CD14-positive monocyte (primary cell): ENCODE data around the gene HOXD4. TPM values are rescaled to one million over a fixed set of nuclear protein-coding genes. Genes with fewer than 3 reads are reported as not detected.

ENCODE experiments used
- DNase-seq, 3 donors: peaks; one replicate each; pipeline ENCODE4 v3.0.0-alpha.2; 2011 to 2022
- H2AFZ ChIP-seq: 2 replicates; pipeline ENCODE4 v1.6.0; 2012; ENCODE audit warnings: mild to moderate bottlenecking, low read depth, low read length, inconsistent platforms; ENCODE audit not compliant: insufficient read depth, poor library complexity, severe bottlenecking
- H3K27ac ChIP-seq, 2 donors: 1 replicate in 1 of 2; 2 replicates in 1 of 2; pipeline ENCODE4 v1.5.1; 2012 to 2013; ENCODE audit warnings: low read length in 2 of 2, control low read depth in 1 of 2, inconsistent platforms in 1 of 2, low read depth in 1 of 2, mild to moderate bottlenecking in 1 of 2
- H3K27me3 ChIP-seq, 2 donors: one replicate each; pipeline versions ENCODE4 v1.6.0 to v1.6.1; 2011 to 2013; ENCODE audit warnings: low read length in 2 of 2; ENCODE audit not compliant: control insufficient read depth in 2 of 2, insufficient read depth in 2 of 2
- H3K36me3 ChIP-seq, 2 donors: replicated peaks in 1 of 2; 1 replicate in 1 of 2; 2 replicates in 1 of 2; pipeline versions ENCODE4 v1.5.1 to v1.6.1; 2012 to 2013; ENCODE audit warnings: low read length in 2 of 2, control low read depth in 1 of 2, inconsistent platforms in 1 of 2, mild to moderate bottlenecking in 1 of 2; ENCODE audit not compliant: insufficient read depth in 2 of 2, control insufficient read depth in 1 of 2
- H3K4me1 ChIP-seq, 2 donors: 1 replicate in 1 of 2; 2 replicates in 1 of 2; pipeline versions ENCODE4 v1.5.1 to v1.6.1; 2012 to 2013; ENCODE audit warnings: low read length in 2 of 2, control low read depth in 1 of 2, inconsistent platforms in 1 of 2, mild to moderate bottlenecking in 1 of 2, moderate library complexity in 1 of 2; ENCODE audit not compliant: insufficient read depth in 2 of 2, control insufficient read depth in 1 of 2
- H3K4me2 ChIP-seq: replicated peaks from 2 replicates; pipeline ENCODE3; 2012; ENCODE audit warnings: low read length, moderate library complexity, mild to moderate bottlenecking; ENCODE audit not compliant: poor library complexity, severe bottlenecking; ENCODE audit errors: extremely low read depth
- H3K4me3 ChIP-seq, 3 experiments: fragments of 200-600 bp in 1 of 3; sonication (generic) in 1 of 3; replicated peaks in 1 of 3; 1 replicate in 2 of 3; 2 replicates in 1 of 3; pipeline ENCODE4 v1.5.1; 2011 to 2013; ENCODE audit warnings: low read length in 3 of 3, mild to moderate bottlenecking in 3 of 3, control low read depth in 2 of 3, low read depth in 2 of 3, inconsistent platforms in 1 of 3, moderate library complexity in 1 of 3
- H3K79me2 ChIP-seq: 2 replicates; pipeline ENCODE4 v1.6.0; 2012; ENCODE audit warnings: mild to moderate bottlenecking, control low read depth, inconsistent platforms, low read length, moderate library complexity; ENCODE audit not compliant: insufficient read depth
- H3K9ac ChIP-seq: 2 replicates; pipeline ENCODE4 v1.6.0; 2017; ENCODE audit warnings: low read length, mild to moderate bottlenecking; ENCODE audit not compliant: insufficient read depth, poor library complexity, severe bottlenecking
- H3K9me3 ChIP-seq, 2 donors: replicated peaks in 1 of 2; 1 replicate in 1 of 2; 2 replicates in 1 of 2; pipeline versions ENCODE4 v1.5.1 to v1.6.1; 2012 to 2013; ENCODE audit warnings: low read length in 2 of 2, control low read depth in 1 of 2; ENCODE audit not compliant: control insufficient read depth in 1 of 2, insufficient read depth in 1 of 2
- H4K20me1 ChIP-seq: 2 replicates; pipeline ENCODE4 v1.6.0; 2012; ENCODE audit warnings: mild to moderate bottlenecking, low read length, control low read depth, moderate library complexity; ENCODE audit not compliant: insufficient read depth
- H3K27ac Mint-ChIP-seq, 7 donors: one replicate each; pipeline ENCODE4 v1.8.0; 2020; ENCODE audit warnings: mild to moderate bottlenecking in 7 of 7, mixed read lengths in 7 of 7, moderate library complexity in 6 of 7, inconsistent platforms in 2 of 7
- H3K27me3 Mint-ChIP-seq, 3 donors: one replicate each; pipeline ENCODE4 v1.8.0; 2021 to 2022; ENCODE audit warnings: low read depth in 3 of 3, mild to moderate bottlenecking in 3 of 3, mixed read lengths in 3 of 3, moderate library complexity in 3 of 3, inconsistent platforms in 1 of 3
- H3K36me3 Mint-ChIP-seq, 2 donors: one replicate each; pipeline ENCODE4 v1.8.0; 2020; ENCODE audit warnings: mixed read lengths in 2 of 2, inconsistent platforms in 1 of 2, mild to moderate bottlenecking in 1 of 2
- H3K4me1 Mint-ChIP-seq: one replicate; pipeline ENCODE4 v1.8.0; 2020; ENCODE audit warnings: mild to moderate bottlenecking, mixed read lengths
- H3K4me3 Mint-ChIP-seq, 2 donors: one replicate each; pipeline ENCODE4 v1.8.0; 2020; ENCODE audit warnings: mild to moderate bottlenecking in 2 of 2, mixed read lengths in 2 of 2, moderate library complexity in 1 of 2
- H3K9me3 Mint-ChIP-seq, 7 donors: one replicate each; pipeline ENCODE4 v1.8.0; 2020 to 2022; ENCODE audit warnings: mixed read lengths in 7 of 7, mild to moderate bottlenecking in 6 of 7, moderate library complexity in 6 of 7, inconsistent platforms in 2 of 7
- WGBS: methylation state at CpG from one replicate; pipeline ENCODE4 v1.1.5; 2013; ENCODE audit warnings: missing lambda C conversion rate; ENCODE audit not compliant: insufficient coverage; 5-methylcytosine and 5-hydroxymethylcytosine counted together
- intact Hi-C, 2 donors: fragments of 100-400 bp; cut with micrococcal nuclease; formaldehyde crosslinking; loops; one replicate each; pipeline versions ENCODE4 v1.15.0 to v1.15.1; 2023
- polyA plus RNA-seq, 3 donors: library from polyadenylated mRNA; depleted of rRNA in 1 of 3; unstranded in 2 of 3; stranded (reverse) in 1 of 3; fragments of 300-500 nt in 2 of 3; fragments of >200 nt in 1 of 3; fragmentation: Illumina TruSeq in 2 of 3; gene quantifications; 1 replicate in 2 of 3; 2 replicates in 1 of 3; pipeline ENCODE4 v1.2.3, GENCODE V29; 2012 to 2021
- TF ChIP-seq, protein P1 (sequence below): fragments of 200-600 bp; IDR thresholded peaks from one replicate; pipeline ENCODE4 v1.8.0; 2022; ENCODE audit warnings: antibody characterized with exemption, mild to moderate bottlenecking

The HOXD4 gene
- polyA plus RNA-seq, 3 donors = not detected

DNA sequence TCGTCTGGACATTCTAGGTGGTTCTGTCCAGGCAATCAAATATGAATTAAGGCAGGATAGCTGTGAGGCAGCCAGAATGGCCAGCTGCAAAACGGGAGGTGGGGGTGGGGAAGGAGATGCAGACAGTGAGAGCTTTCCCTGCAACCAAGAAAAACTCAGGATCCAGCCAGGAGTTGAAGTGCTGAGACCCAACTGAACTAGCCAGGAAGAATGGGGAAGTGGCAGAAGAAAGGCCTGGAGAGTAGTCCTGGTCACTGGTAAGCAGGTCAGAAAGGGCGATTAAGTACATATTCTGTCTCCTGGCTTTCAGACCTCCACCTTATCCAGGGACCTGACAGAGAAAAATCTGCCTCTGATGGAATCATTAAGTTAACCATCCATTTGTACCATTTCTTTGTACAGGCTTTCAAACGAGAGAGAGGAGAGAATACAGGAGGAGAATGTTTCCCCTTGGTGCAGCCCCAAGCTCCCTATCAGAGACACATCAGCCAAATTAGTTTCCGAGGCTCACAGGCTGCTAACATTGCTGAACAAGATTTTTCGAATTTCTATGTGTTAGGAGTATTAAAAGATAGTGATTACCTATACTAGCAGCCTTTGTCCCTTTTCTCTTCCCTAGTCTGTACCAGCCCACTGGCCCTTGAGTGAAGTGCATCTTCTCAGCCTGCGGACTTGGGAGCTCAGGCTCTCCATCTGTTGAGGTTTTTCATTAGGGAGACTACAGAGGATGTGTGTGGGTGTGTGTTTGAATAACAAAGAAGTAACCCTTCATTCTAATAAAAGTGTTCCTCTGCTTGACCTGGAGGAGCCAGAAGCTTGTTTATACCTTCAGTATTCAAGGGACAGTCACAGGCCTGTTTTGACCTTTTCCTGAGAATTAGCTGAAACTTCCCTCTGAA is 24.6 kb downstream of the HOXD4 start:
- 17% methylated on average over 2 of the region's 7 CpGs for WGBS
- intact Hi-C loops = no loop called here
- Histone ChIP-seq H3K4me2 (no peak overlapping the region), H3K9me3 (peaks cover 0 to 49% of the 10 kb centered on the region in 2 donors), H3K9ac (no peak overlapping the region), H3K27ac (no peak overlapping the region), H3K79me2 (no peaks in the 10 kb centered on the region), H2AFZ (no peak overlapping the region), H3K36me3 (no peaks in the 10 kb centered on the region), H4K20me1 (no peaks in the 10 kb centered on the region), H3K27me3 (peaks cover 92 to 100% of the 10 kb centered on the region in 2 donors), H3K4me3 (no peak overlapping the region), H3K4me1 (no peaks in the 10 kb centered on the region)
- H3K4me1 Mint-ChIP-seq = peaks cover 7% of the 10 kb centered on the region
- no peak for DNase-seq
- H3K27me3 Mint-ChIP-seq = peaks cover 97 to 100% (median 98%) of the 10 kb centered on the region in 3 donors
- TF ChIP-seq, protein P1, sequence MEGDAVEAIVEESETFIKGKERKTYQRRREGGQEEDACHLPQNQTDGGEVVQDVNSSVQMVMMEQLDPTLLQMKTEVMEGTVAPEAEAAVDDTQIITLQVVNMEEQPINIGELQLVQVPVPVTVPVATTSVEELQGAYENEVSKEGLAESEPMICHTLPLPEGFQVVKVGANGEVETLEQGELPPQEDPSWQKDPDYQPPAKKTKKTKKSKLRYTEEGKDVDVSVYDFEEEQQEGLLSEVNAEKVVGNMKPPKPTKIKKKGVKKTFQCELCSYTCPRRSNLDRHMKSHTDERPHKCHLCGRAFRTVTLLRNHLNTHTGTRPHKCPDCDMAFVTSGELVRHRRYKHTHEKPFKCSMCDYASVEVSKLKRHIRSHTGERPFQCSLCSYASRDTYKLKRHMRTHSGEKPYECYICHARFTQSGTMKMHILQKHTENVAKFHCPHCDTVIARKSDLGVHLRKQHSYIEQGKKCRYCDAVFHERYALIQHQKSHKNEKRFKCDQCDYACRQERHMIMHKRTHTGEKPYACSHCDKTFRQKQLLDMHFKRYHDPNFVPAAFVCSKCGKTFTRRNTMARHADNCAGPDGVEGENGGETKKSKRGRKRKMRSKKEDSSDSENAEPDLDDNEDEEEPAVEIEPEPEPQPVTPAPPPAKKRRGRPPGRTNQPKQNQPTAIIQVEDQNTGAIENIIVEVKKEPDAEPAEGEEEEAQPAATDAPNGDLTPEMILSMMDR = no peak
- no peak overlapping the region for H3K27ac Mint-ChIP-seq
- H3K36me3 Mint-ChIP-seq = no peaks in the 10 kb centered on the region
- peak overlapping the region in 1 of 2 donors; percentile 78 for H3K4me3 Mint-ChIP-seq
- peaks cover 0 to 35% (median 15%) of the 10 kb centered on the region in 7 donors for H3K9me3 Mint-ChIP-seq

DNA sequence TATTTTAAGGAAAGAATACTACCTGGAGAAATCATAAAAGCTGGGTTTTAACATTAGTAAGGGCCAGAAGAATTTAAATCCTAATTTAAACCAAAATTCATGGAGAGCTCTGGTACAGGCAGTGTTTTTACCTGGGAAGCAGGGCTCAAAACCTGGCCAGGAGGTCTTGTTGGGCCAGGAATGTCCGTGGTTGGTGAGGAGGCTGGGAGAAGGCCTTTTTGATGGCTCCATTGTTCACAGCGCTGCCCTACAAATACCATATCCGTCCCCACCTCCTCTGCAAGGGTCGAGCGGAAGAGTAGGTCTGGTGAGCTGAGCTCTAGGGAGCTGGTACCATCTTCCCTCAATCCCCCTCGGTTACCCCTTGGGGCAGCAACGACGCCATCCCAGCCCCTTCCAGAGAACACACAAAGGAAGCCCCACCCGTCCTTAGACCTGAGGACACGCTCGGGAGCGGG is 26.3 kb downstream of the HOXD4 start:
- H3K4me1 Mint-ChIP-seq = peaks cover 7% of the 10 kb centered on the region
- H3K4me3 ChIP-seq = no peak overlapping the region
- H4K20me1 ChIP-seq = no peaks in the 10 kb centered on the region
- no peaks in the 10 kb centered on the region for H3K4me1 ChIP-seq
- no peaks in the 10 kb centered on the region for H3K79me2 ChIP-seq
- H3K36me3 Mint-ChIP-seq = no peaks in the 10 kb centered on the region
- 5% methylated on average over 10 of the region's 12 CpGs for WGBS
- H3K27me3 ChIP-seq = peaks cover 89 to 100% of the 10 kb centered on the region in 2 donors
- peaks cover 91 to 98% (median 95%) of the 10 kb centered on the region in 3 donors for H3K27me3 Mint-ChIP-seq
- no peak overlapping the region for H3K4me2 ChIP-seq
- no peak for DNase-seq
- H3K27ac Mint-ChIP-seq = no peak overlapping the region
- intact Hi-C loops = no loop called here
- H3K9me3 Mint-ChIP-seq = peaks cover 0 to 27% (median 9%) of the 10 kb centered on the region in 7 donors
- TF ChIP-seq, protein P1 = no peak
- peaks cover 0 to 41% of the 10 kb centered on the region in 2 donors for H3K9me3 ChIP-seq
- no peaks in the 10 kb centered on the region for H3K36me3 ChIP-seq
- H3K4me3 Mint-ChIP-seq = peak overlapping the region in 1 of 2 donors; percentile 82
- no peak overlapping the region for H2AFZ ChIP-seq
- no peak overlapping the region for H3K27ac ChIP-seq
- H3K9ac ChIP-seq = no peak overlapping the region
